ENCODE results near the gene SLAMF1. TPM values are rescaled to one million over a fixed set of nuclear protein-coding genes. Genes with fewer than 3 reads are reported as not detected.
"Not testable (repeated sequence)": the region's sequence is repeated elsewhere in the genome, so short reads cannot be mapped to it uniquely, and the experiment has no call there.

SLAMF1 gene
- total and polyA plus RNA-seq, 4 experiments from 2014 or later = 21.4 to 62.5 (median 59.9) TPM

DNA sequence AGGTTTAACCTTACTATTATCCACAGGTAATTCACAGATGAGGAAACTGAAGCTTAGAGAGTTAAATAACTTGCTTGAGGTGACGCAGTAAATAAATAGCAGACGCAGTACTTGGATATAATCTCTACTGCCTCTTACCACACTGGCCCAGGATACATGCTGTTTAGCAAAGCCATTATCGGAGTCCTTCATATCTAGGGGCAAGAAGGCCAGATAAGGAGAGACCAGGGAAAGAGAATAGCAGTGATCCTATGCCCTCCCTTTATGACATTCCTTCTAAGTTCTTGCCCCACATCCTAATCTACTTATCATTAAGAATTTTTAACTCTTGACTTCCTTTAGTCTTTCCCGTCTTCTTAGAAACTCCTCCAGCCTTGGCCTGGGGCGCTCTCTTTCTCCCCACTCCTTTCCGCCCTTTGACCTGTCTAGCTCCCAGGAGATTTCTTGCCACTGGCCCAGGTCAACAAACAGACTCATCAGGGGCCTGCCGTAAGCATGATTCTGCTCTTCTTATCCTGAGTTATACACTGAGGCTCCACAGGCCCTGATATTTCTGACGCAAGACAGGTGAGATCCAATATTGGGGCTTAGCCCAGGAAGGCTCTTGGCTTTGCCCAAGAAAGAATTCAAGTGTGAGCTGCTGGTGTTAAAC is 11.4 kb upstream of the SLAMF1 start:
- POLR2A ChIA-PET (ENCODE audit: partially characterized antibody) = interaction anchor here (0.7 to 1.1 kb wide), 3 partner anchors 10 to 11 kb away, joined by 3 to 5 read pairs (median 3); partner anchors contain the start of gene SLAMF1
- DNase-seq = no peak
- peaks cover 56% of the 10 kb centered on the region for H3K4me1 ChIP-seq (ENCODE audit: insufficient read depth, low read length)
- Mint-ChIP-seq H3K4me3 (peak overlapping the region in 1 of 8 donors; percentile 23), H3K36me3 (no peaks in the 10 kb centered on the region), H3K4me1 (peaks cover 30 to 78% (median 52%) of the 10 kb centered on the region in 4 donors), H3K27ac (peak overlapping the region in 3 of 7 donors; percentile 8 to 61 (median 44)), H3K9me3 (no peaks in the 10 kb centered on the region), H3K27me3 (no peaks in the 10 kb centered on the region)
- H3K27me3 ChIP-seq (ENCODE audit: insufficient read depth, low read length) = no peaks in the 10 kb centered on the region
- H3K27ac ChIP-seq (ENCODE audit: low read depth, low read length) = no peak overlapping the region
- no peak overlapping the region for H3K4me3 ChIP-seq (ENCODE audit: low read length in 2 of 2)
- no peaks in the 10 kb centered on the region for H3K36me3 ChIP-seq (ENCODE audit: insufficient read depth, low read length)
- intact Hi-C loops (cut with micrococcal nuclease) = no loop called here
- CTCF ChIA-PET (ENCODE audit: partially characterized antibody) = interaction anchor here (0.6 to 0.8 kb wide), 2 partner anchors 17 to 28 kb away, joined by 3 read pairs; no protein-coding TSS in a partner anchor
- no peaks in the 10 kb centered on the region for H3K9me3 ChIP-seq (ENCODE audit: control insufficient read depth in 1 of 2, low read length in 2 of 2)

DNA sequence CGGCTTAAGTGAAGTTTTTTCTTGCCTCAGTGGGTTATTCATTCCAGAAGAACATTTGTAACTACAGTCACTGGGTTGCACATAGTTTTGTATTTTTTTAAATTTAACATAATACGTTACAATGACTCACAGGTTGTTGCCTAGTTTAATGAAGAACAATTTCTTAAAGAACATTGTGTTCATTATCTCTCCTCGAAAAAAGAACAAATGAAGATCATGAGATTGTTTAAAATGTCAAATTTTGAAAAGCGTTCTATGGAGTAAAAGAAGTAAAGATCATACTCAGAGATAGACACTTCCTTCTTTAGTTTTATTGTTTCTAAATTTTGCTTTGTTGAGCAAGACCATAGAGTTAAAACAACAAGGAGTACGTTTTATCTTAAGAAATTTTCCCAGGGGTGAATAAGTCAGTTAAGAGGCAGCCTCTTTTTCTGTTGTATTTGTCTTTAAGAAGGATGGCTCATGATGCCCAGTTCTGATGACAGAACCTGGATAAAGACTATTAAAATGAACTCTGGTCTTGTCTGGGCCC is 10.5 kb upstream of the SLAMF1 start:
- POLR2A ChIA-PET (ENCODE audit: partially characterized antibody) = no interaction called here
- Mint-ChIP-seq H3K9me3 (no peaks in the 10 kb centered on the region), H3K27me3 (no peaks in the 10 kb centered on the region), H3K36me3 (no peaks in the 10 kb centered on the region), H3K4me1 (peaks cover 22 to 78% (median 51%) of the 10 kb centered on the region in 4 donors), H3K27ac (peak overlapping the region in 5 of 7 donors; percentile 8 to 65 (median 32)), H3K4me3 (peak overlapping the region in 4 of 8 donors; percentile 0 to 11 (median 4))
- Histone ChIP-seq H3K4me1 (ENCODE audit: insufficient read depth, low read length) (peaks cover 48% of the 10 kb centered on the region), H3K36me3 (ENCODE audit: insufficient read depth, low read length) (no peaks in the 10 kb centered on the region), H3K27me3 (ENCODE audit: insufficient read depth, low read length) (no peaks in the 10 kb centered on the region), H3K27ac (ENCODE audit: low read depth, low read length) (no peak overlapping the region), H3K4me3 (ENCODE audit: low read length in 2 of 2) (no peak overlapping the region), H3K9me3 (ENCODE audit: control insufficient read depth in 1 of 2, low read length in 2 of 2) (no peaks in the 10 kb centered on the region)
- intact Hi-C loops (cut with micrococcal nuclease) = no loop called here
- DNase-seq = no peak
- CTCF ChIA-PET (ENCODE audit: partially characterized antibody) = no interaction called here

DNA sequence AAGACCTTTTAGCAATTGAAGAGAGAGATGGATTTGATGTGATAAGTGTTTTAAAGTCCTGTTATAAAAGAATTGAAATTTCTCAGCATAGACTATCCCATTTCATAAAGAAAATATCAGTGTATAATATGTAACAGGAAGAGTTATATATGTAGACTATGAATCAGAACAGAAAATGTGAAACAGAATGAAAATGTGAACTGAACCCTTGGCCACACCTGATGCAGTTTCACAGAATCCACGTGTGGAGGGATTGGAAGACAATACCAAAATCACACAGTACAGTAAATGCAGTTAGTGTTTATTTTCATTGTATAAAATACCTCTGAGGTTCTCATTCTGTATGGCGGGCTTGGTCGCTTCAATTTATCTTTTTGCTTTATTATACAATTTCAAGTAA is 9.9 kb upstream of the SLAMF1 start:
- Mint-ChIP-seq H3K27me3 (no peaks in the 10 kb centered on the region), H3K27ac (peak overlapping the region in 2 of 7 donors; percentile 8 to 18), H3K4me3 (peak overlapping the region in 2 of 8 donors; percentile 27 to 52), H3K36me3 (no peaks in the 10 kb centered on the region), H3K4me1 (peaks cover 22 to 76% (median 50%) of the 10 kb centered on the region in 4 donors), H3K9me3 (no peaks in the 10 kb centered on the region)
- H3K4me3 ChIP-seq (ENCODE audit: low read length in 2 of 2) = no peak overlapping the region
- no peaks in the 10 kb centered on the region for H3K27me3 ChIP-seq (ENCODE audit: insufficient read depth, low read length)
- intact Hi-C loops (cut with micrococcal nuclease) = no loop called here
- DNase-seq = no peak
- ChIA-PET POLR2A (ENCODE audit: partially characterized antibody) (no interaction called here), CTCF (ENCODE audit: partially characterized antibody) (interaction anchor here (1.5 kb wide), 1 partner anchor 19 kb away, joined by 3 read pairs; no protein-coding TSS in a partner anchor)
- no peak overlapping the region for H3K27ac ChIP-seq (ENCODE audit: low read depth, low read length)
- H3K9me3 ChIP-seq (ENCODE audit: control insufficient read depth in 1 of 2, low read length in 2 of 2) = no peaks in the 10 kb centered on the region
- H3K36me3 ChIP-seq (ENCODE audit: insufficient read depth, low read length) = no peaks in the 10 kb centered on the region
- peaks cover 45% of the 10 kb centered on the region for H3K4me1 ChIP-seq (ENCODE audit: insufficient read depth, low read length)

DNA sequence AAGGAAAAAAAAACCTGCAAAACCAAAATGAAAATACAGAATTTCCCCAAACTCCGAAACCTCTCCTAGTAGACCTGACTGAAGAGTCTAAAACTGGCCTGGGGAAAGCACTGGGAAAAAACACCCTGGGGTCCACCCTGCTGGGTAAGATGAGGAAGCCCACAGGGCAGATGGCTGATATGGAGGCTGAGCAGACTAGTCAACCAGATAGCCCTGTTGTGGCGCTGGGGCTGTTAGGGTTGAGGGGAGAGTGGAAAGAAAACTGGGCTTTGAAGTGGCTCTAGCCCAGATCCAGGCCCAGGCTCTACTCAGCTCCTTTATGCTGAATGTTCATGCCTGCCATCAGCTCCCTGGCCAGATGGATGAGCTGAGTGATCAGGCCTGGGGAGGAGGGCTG is 6.8 kb upstream of the SLAMF1 start:
- Histone ChIP-seq H3K4me1 (ENCODE audit: insufficient read depth, low read length) (peaks cover 55% of the 10 kb centered on the region), H3K36me3 (ENCODE audit: insufficient read depth, low read length) (no peaks in the 10 kb centered on the region), H3K27me3 (ENCODE audit: insufficient read depth, low read length) (no peaks in the 10 kb centered on the region), H3K27ac (ENCODE audit: low read depth, low read length) (no peak overlapping the region), H3K4me3 (ENCODE audit: low read length in 2 of 2) (no peak overlapping the region), H3K9me3 (ENCODE audit: control insufficient read depth in 1 of 2, low read length in 2 of 2) (no peaks in the 10 kb centered on the region)
- Mint-ChIP-seq H3K9me3 (peaks cover 0 to 2% (median 0%) of the 10 kb centered on the region in 8 donors), H3K4me1 (peaks cover 39 to 89% (median 69%) of the 10 kb centered on the region in 4 donors), H3K4me3 (no peak overlapping the region), H3K27ac (peak overlapping the region in 1 of 7 donors; percentile 9), H3K27me3 (no peaks in the 10 kb centered on the region), H3K36me3 (peaks cover 0 to 5% of the 10 kb centered on the region in 2 donors)
- intact Hi-C loops (cut with micrococcal nuclease) = no loop called here
- ChIA-PET POLR2A (ENCODE audit: partially characterized antibody) (interaction anchor here (0.6 kb wide), 1 partner anchor 21 kb away, joined by 3 read pairs; no protein-coding TSS in a partner anchor), CTCF (ENCODE audit: partially characterized antibody) (no interaction called here)
- DNase-seq = no peak

DNA sequence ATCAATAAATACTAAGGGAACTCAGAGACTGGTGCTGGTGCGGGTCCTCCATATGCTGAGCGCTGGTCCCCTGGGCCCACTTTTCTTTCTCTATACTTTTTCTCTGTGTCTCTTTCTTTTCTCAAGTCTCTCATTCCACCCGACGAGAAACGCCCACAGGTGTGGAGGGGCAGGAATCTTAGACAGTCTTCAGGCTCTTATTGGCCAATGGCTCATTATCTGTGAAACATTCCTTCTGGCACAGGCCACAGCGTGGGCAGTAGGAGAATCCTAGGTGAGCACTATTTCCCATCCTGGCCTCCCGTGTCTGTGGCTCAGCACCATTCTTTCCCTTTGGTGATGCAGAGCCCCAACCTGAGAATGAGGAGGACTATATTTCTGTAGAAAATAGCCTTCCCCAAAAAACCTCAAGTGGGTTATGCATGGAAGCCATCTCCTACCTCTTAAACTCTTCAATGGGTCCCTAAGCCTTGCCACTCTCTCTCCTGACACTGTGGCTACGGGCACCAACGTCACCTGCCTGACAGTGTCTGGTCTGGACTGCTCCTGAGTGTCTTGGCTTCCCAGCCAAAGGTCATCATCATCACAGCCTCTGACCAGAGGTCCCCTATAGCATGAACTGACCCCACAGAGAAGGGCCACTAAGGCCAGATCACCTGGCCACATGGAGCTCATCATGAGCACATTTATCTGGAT is 6.2 kb upstream of the SLAMF1 start:
- H3K9me3 ChIP-seq (ENCODE audit: control insufficient read depth in 1 of 2, low read length in 2 of 2) = no peaks in the 10 kb centered on the region
- peaks cover 57% of the 10 kb centered on the region for H3K4me1 ChIP-seq (ENCODE audit: insufficient read depth, low read length)
- H3K36me3 Mint-ChIP-seq = peaks cover 0 to 5% of the 10 kb centered on the region in 2 donors
- H3K27ac Mint-ChIP-seq = peak overlapping the region in 2 of 7 donors; percentile 9
- no peaks in the 10 kb centered on the region for H3K27me3 Mint-ChIP-seq
- H3K9me3 Mint-ChIP-seq = peaks cover 0 to 2% (median 0%) of the 10 kb centered on the region in 8 donors
- H3K4me3 ChIP-seq (ENCODE audit: low read length in 2 of 2) = no peak overlapping the region
- H3K27ac ChIP-seq (ENCODE audit: low read depth, low read length) = no peak overlapping the region
- H3K36me3 ChIP-seq (ENCODE audit: insufficient read depth, low read length) = no peaks in the 10 kb centered on the region
- ChIA-PET POLR2A (ENCODE audit: partially characterized antibody) (interaction anchor here (0.6 kb wide), 1 partner anchor 22 kb away, joined by 3 read pairs; no protein-coding TSS in a partner anchor), CTCF (ENCODE audit: partially characterized antibody) (no interaction called here)
- intact Hi-C loops (cut with micrococcal nuclease) = no loop called here
- no peak for DNase-seq
- H3K4me1 Mint-ChIP-seq = peaks cover 44 to 89% (median 70%) of the 10 kb centered on the region in 4 donors
- H3K27me3 ChIP-seq (ENCODE audit: insufficient read depth, low read length) = no peaks in the 10 kb centered on the region
- no peak overlapping the region for H3K4me3 Mint-ChIP-seq

DNA sequence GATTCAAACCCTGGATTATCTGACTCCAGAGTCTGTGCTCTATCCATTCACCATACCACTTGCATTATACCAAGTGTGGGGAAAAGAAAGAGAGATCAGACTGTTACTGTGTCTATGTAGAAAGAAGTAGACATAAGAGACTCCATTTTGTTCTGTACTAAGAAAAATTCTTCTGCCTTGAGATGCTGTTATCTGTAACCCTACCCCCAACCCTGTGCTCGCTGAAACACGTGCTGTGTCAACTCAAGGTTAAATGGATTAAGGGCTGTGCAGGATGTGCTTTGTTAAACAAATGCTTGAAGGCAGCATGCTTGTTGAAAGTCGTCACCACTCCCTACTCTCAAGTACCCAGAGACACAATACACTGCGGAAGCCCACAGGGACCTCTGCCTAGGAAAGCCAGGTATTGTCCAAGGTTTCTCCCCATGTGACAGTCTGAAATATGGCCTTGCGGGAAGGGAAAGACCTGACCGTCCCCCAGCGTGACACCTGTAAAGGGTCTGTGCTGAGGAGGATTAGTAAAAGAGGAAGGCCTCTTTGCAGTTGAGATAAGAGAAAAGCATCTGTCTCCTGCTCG is 5.3 kb upstream of the SLAMF1 start:
- Mint-ChIP-seq H3K4me1 (peaks cover 49 to 89% (median 69%) of the 10 kb centered on the region in 4 donors), H3K4me3 (peak overlapping the region in 3 of 8 donors; percentile 9 to 18 (median 15)), H3K27ac (peak overlapping the region in 6 of 7 donors; percentile 13 to 74 (median 48))
- H3K36me3 Mint-ChIP-seq; H3K27ac ChIP-seq (ENCODE audit: low read depth, low read length); DNase-seq; H3K27me3 ChIP-seq (ENCODE audit: insufficient read depth, low read length); H3K9me3 Mint-ChIP-seq; H3K9me3 ChIP-seq (ENCODE audit: control insufficient read depth in 1 of 2, low read length in 2 of 2); intact Hi-C loops (cut with micrococcal nuclease); H3K27me3 Mint-ChIP-seq; H3K4me3 ChIP-seq (ENCODE audit: low read length in 2 of 2); H3K36me3 ChIP-seq (ENCODE audit: insufficient read depth, low read length): not testable (repeated sequence)
- ChIA-PET POLR2A (ENCODE audit: partially characterized antibody) (interaction anchor here (0.9 to 2.2 kb wide), 8 partner anchors 10 to 144 kb away, joined by 3 to 10 read pairs (median 6); partner anchors contain the start of genes CD48 and LY9), CTCF (ENCODE audit: partially characterized antibody) (interaction anchor here (1.1 to 2.0 kb wide), 4 partner anchors 10 to 29 kb away, joined by 4 to 10 read pairs (median 6); no protein-coding TSS in a partner anchor)
- peaks cover 59% of the 10 kb centered on the region for H3K4me1 ChIP-seq (ENCODE audit: insufficient read depth, low read length)
